ENCODE results near the gene PSAP. TPM values are rescaled to one million over a fixed set of nuclear protein-coding genes. Genes with fewer than 3 reads are reported as not detected.

Gene PSAP
- total RNA-seq, 1 experiment from 2014 or later: 336 TPM

- no peak overlapping the region for H3K4me2 ChIP-seq (ENCODE audit: insufficient read depth, insufficient read length, low read length)
- H4K5ac ChIP-seq (ENCODE audit: insufficient read length, low read depth, low read length): no peak overlapping the region
- H3K14ac ChIP-seq (ENCODE audit: insufficient read depth, low read length): no peak overlapping the region; the same call in 1 of the 2 replicates
- H3K9ac ChIP-seq (ENCODE audit: extremely low read depth, insufficient read length, low read length): no peak overlapping the region
- no peak overlapping the region for H3K27ac ChIP-seq (ENCODE audit: insufficient read length, low read depth, low read length)
- H3K27ac Mint-ChIP-seq: peak overlapping the region in 1 of 3 experiments; percentile 75; a peak in 2 of 7 replicates
- H3K23ac ChIP-seq (ENCODE audit: insufficient read length, low read depth, low read length): no peak overlapping the region
- no peak overlapping the region for H2BK120ac ChIP-seq (ENCODE audit: low read depth, low read length, poor library complexity, severe bottlenecking)
- peaks cover 13 to 19% of the 10 kb centered on the region in 2 experiments for H3K4me1 Mint-ChIP-seq
- no peak overlapping the region for H4K91ac ChIP-seq (ENCODE audit: insufficient read length, low read depth, low read length)
- WGBS (ENCODE audit: extremely low coverage, insufficient read length, low lambda C conversion rate): no CpG with 5 or more reads among the region's 5 CpGs
- no peaks in the 10 kb centered on the region for H3K27me3 ChIP-seq (ENCODE audit: insufficient read depth, low read length)
- peaks cover 0 to 7% (median 2%) of the 10 kb centered on the region in 3 experiments; a peak in 4 of 7 replicates for H3K36me3 Mint-ChIP-seq (ENCODE audit: insufficient read depth in 1 of 3, low read depth in 3 of 3)
- DNase-seq: no peak
- TF ChIP-seq CTCF (conservative IDR thresholded peaks at IDR 0.05): no peak
- peaks cover 7% of the 10 kb centered on the region in 2 experiments for H3K9me3 Mint-ChIP-seq
- H3K4me1 ChIP-seq (ENCODE audit: insufficient read depth, low read length): no peaks in the 10 kb centered on the region
- no peak overlapping the region for H2BK20ac ChIP-seq (ENCODE audit: low read depth, low read length, poor library complexity, severe bottlenecking)
- no peak overlapping the region for H3K4me3 Mint-ChIP-seq
- H4K8ac ChIP-seq (replicated peaks; ENCODE audit: insufficient read length, low read depth, low read length): no peak overlapping the region
- no peak overlapping the region for H2BK15ac ChIP-seq (ENCODE audit: low read depth, low read length)
- H2AK5ac ChIP-seq (ENCODE audit: insufficient read length, low read length): no peak overlapping the region
- H4K20me1 ChIP-seq (ENCODE audit: control insufficient read depth, insufficient read depth, insufficient read length): no peaks in the 10 kb centered on the region
- H3K18ac ChIP-seq (ENCODE audit: insufficient read length, low read depth, low read length): no peak overlapping the region
- no peaks in the 10 kb centered on the region for H3K23me2 ChIP-seq (ENCODE audit: insufficient read length, low read depth, low read length, poor library complexity, severe bottlenecking)
- H3K79me2 ChIP-seq (ENCODE audit: insufficient read depth, low read length): no peaks in the 10 kb centered on the region
- no peaks in the 10 kb centered on the region for H3K79me1 ChIP-seq (ENCODE audit: insufficient read depth, low read depth, low read length, poor library complexity, severe bottlenecking)
- H2AFZ ChIP-seq (ENCODE audit: low read length): no peak overlapping the region
- H3K56ac ChIP-seq (ENCODE audit: insufficient read length, low read depth, low read length): no peak overlapping the region
- no peak overlapping the region for H3T11ph ChIP-seq (ENCODE audit: low read length)
- H3K27me3 Mint-ChIP-seq (ENCODE audit: low read depth): no peaks in the 10 kb centered on the region; the same call in none of the 2 replicates
- no peak overlapping the region for H2BK5ac ChIP-seq (ENCODE audit: insufficient read length, low read length)
- no peaks in the 10 kb centered on the region for H3K9me3 ChIP-seq (ENCODE audit: control insufficient read depth, low read depth, low read length)
- no peak overlapping the region for H3K4ac ChIP-seq (ENCODE audit: low read depth, low read length)
- H2BK12ac ChIP-seq (ENCODE audit: insufficient read length, low read depth, low read length): no peak overlapping the region
Measured at GRCh38 chr10:71864911-71865361, 13.9 kb upstream of the PSAP start.

All from H9 (cell line).